KMS-11 (cell line): Measurements from ENCODE around the gene WNT10A.
"Not testable (repeated sequence)": the region's sequence is repeated elsewhere in the genome, so short reads cannot be mapped to it uniquely, and the experiment has no call there.

Experiments
- H2AFZ ChIP-seq: fragments of 200-600 bp; sonication (generic); 2 replicates; pipeline ENCODE4 v1.6.1; 2016; ENCODE audit warnings: antibody characterized with exemption, mixed run types, low read depth
- H3K27ac ChIP-seq: fragments of 200-600 bp; sonication (generic); 2 replicates; pipeline ENCODE4 v1.6.1; 2016; ENCODE audit warnings: mild to moderate bottlenecking, mixed run types
- H3K27me3 ChIP-seq: fragments of 200-600 bp; sonication (generic); 2 replicates; pipeline ENCODE4 v1.6.1; 2017; ENCODE audit warnings: mild to moderate bottlenecking, low read depth, mixed run types, moderate library complexity; ENCODE audit not compliant: insufficient read depth
- H3K36me3 ChIP-seq: fragments of 200-600 bp; sonication (generic); 2 replicates; pipeline ENCODE4 v1.6.1; 2017; ENCODE audit warnings: mild to moderate bottlenecking, mixed run types; ENCODE audit not compliant: insufficient read depth
- H3K4me1 ChIP-seq: fragments of 200-600 bp; sonication (generic); 2 replicates; pipeline ENCODE4 v1.6.1; 2016; ENCODE audit warnings: mild to moderate bottlenecking, low read depth, mixed run types; ENCODE audit not compliant: poor library complexity, severe bottlenecking
- H3K4me2 ChIP-seq: fragments of 200-600 bp; sonication (generic); 2 replicates; pipeline ENCODE4 v1.7.0; 2016; ENCODE audit warnings: mild to moderate bottlenecking, mixed run types
- H3K4me3 ChIP-seq: fragments of 200-600 bp; sonication (generic); IDR thresholded peaks from 2 replicates; pipeline ENCODE4 v1.6.1; 2017; ENCODE audit warnings: low read depth, low read length, mixed read lengths; ENCODE audit not compliant: insufficient read depth
- H3K79me2 ChIP-seq: fragments of 200-600 bp; sonication (generic); 2 replicates; pipeline ENCODE4 v1.6.1; 2016; ENCODE audit warnings: low read depth, mixed run types; ENCODE audit not compliant: insufficient read depth
- H3K9ac ChIP-seq: fragments of 200-600 bp; sonication (generic); 2 replicates; pipeline ENCODE4 v1.6.1; 2016; ENCODE audit warnings: mild to moderate bottlenecking, mixed run types
- H4K20me1 ChIP-seq: fragments of 200-600 bp; sonication (generic); 2 replicates; pipeline ENCODE4 v1.6.1; 2016; ENCODE audit warnings: mild to moderate bottlenecking, mixed run types; ENCODE audit not compliant: insufficient read depth
- CTCF ChIP-seq: fragments of 200-600 bp; sonication (generic); conservative IDR thresholded peaks from 2 replicates; pipeline ENCODE4 v1.6.1; 2017; ENCODE audit warnings: low read depth, mild to moderate bottlenecking, antibody characterized with exemption, low read length, moderate library complexity, mixed read lengths

Gene WNT10A

GRCh38 chr2:218927876-218928275 lies 47.2 kb downstream of the WNT10A start:
- Histone ChIP-seq H3K9ac (no peak overlapping the region), H3K27me3 (no peaks in the 10 kb centered on the region), H4K20me1 (no peaks in the 10 kb centered on the region), H3K27ac (no peak overlapping the region), H3K4me3 (no peak overlapping the region), H3K4me2 (no peak overlapping the region), H3K36me3 (no peaks in the 10 kb centered on the region), H2AFZ (no peak overlapping the region), H3K4me1 (no peaks in the 10 kb centered on the region), H3K79me2 (no peaks in the 10 kb centered on the region)
- TF ChIP-seq CTCF, result no peak

- not testable (repeated sequence) for H4K20me1 ChIP-seq, H2AFZ ChIP-seq, H3K4me2 ChIP-seq, H3K79me2 ChIP-seq, H3K27me3 ChIP-seq, H3K9ac ChIP-seq, H3K4me3 ChIP-seq, H3K36me3 ChIP-seq, H3K27ac ChIP-seq, H3K4me1 ChIP-seq
These were observed 49.8 kb downstream of the WNT10A start for GRCh38 chr2:218930488-218930887.

- H3K27me3 ChIP-seq, H3K27ac ChIP-seq, H3K4me3 ChIP-seq, H3K36me3 ChIP-seq, H2AFZ ChIP-seq, H3K9ac ChIP-seq, H3K4me1 ChIP-seq, H4K20me1 ChIP-seq, H3K4me2 ChIP-seq, H3K79me2 ChIP-seq: not testable (repeated sequence)
These were observed 51.1 kb downstream of the WNT10A start for GRCh38 chr2:218931751-218932150.
